Activated T-cell treated with anti-CD3 and anti-CD28 coated beads, Interleukin-2, amount 50 U/mL, for 72 hours (primary cell): Measurements from ENCODE around the gene SMIM17. TPM values are rescaled to one million over a fixed set of nuclear protein-coding genes. Genes with fewer than 3 reads are reported as not detected.

Experiments
- ATAC-seq, 2 donors: fragments of 150-1000 bp; cut with Tn5 transposase; replicated peaks in 1 of 2; 2 replicates each; pipeline ENCODE4 v1.10.0; 2021; ENCODE audit warnings: moderate library complexity in 2 of 2, mild to moderate bottlenecking in 1 of 2
- DNase-seq, 2 donors: peaks; one replicate each; pipeline ENCODE4 v3.0.0; 2021 to 2022; ENCODE audit warnings: mixed read lengths in 1 of 2
- H3K27ac Mint-ChIP-seq: one replicate; pipeline ENCODE4 v1.8.0; 2022; ENCODE audit warnings: mild to moderate bottlenecking, moderate library complexity, mixed read lengths
- H3K27me3 Mint-ChIP-seq: one replicate; pipeline ENCODE4 v1.8.0; 2022; ENCODE audit warnings: low read depth, mixed read lengths
- H3K36me3 Mint-ChIP-seq, 2 donors: one replicate each; pipeline ENCODE4 v1.8.0; 2022; ENCODE audit warnings: mixed read lengths in 2 of 2, mild to moderate bottlenecking in 1 of 2; ENCODE audit not compliant: insufficient read depth in 2 of 2
- H3K4me1 Mint-ChIP-seq: one replicate; pipeline ENCODE4 v1.8.0; 2022; ENCODE audit warnings: low read depth, mixed read lengths
- H3K4me3 Mint-ChIP-seq, 2 donors: one replicate each; pipeline ENCODE4 v1.8.0; 2022; ENCODE audit warnings: mild to moderate bottlenecking in 2 of 2, mixed read lengths in 2 of 2, moderate library complexity in 2 of 2
- H3K9me3 Mint-ChIP-seq, 2 donors: one replicate each; pipeline ENCODE4 v1.8.0; 2022; ENCODE audit warnings: mixed read lengths in 2 of 2
- total RNA-seq, 2 donors: library from RNA; stranded (reverse); gene quantifications; one replicate each; pipeline ENCODE4 v1.2.3, GENCODE V29; 2022

SMIM17 gene
- total RNA-seq = under 1 TPM; 0.35 to 0.36 TPM

DNA sequence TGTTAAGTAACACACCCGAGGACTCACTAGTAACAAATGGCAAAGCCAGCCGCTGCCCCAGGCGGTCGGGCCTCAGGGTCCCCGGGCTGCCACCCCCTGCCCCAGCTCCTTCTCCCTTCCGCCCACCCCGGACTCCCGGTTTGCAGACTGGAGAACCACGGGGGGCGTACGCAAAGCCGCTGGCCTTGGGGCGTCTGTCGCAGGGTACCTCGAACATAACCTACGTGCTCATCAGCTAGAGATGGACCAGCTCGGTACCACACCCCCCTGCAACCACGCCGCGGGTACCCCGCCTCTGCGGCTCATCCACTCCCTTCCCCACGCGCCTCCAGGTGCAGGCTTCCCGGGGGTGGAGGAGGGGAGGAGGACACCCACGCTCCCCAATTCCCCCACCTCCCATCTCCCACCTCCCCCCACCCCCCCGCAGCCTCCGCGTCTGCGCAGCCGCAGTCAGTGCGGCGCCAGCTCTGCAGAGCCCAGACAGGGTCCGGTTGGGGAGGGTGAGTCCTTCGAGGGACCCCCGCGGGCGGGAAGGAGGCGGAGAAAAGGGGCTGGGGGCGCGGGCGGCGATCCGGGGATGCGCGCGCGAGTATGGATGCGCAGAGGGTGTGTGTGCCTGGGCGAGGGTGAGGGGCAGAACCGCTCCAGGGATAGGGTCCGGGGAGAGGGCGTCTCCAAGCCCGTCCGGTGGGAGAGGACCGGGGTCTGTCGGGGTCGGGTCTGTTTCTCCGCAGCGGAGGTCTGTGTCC, at the start of gene SMIM17:
SMIM17 (plus strand) TSS at position 449 of the 749 bp plus-strand sequence. CDS start 2,509 bp downstream, outside the sequence.
- ATAC-seq = no peak
- H3K36me3 Mint-ChIP-seq = peaks cover 35 to 40% of the 10 kb centered on the region in 2 donors

DNA sequence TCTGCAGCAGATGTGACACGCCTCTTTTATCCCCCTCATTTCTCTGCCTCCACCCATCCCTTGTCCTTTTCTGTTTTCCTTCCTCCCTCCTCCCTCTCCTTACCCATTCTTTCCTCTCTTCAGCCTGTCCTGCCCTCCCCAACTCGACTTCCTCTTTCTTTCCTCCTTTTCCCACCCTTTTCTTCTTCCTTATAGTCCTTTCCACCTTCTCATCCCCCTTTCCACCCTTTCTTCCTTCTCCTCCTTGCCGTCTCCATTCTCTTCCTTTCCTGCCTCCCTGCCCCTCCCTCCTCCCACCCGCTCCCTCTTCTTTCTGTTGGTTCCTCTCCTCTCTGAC, 48.5 kb upstream of the SMIM17 start:
- Mint-ChIP-seq H3K4me1 (peaks cover 24% of the 10 kb centered on the region), H3K27me3 (no peaks in the 10 kb centered on the region), H3K4me3 (peak overlapping the region; percentile 80 to 87), H3K27ac (peak overlapping the region; percentile 95), H3K9me3 (peaks cover 18 to 23% of the 10 kb centered on the region in 2 donors), H3K36me3 (peaks cover 26 to 43% of the 10 kb centered on the region in 2 donors)
- no peak for ATAC-seq
- DNase-seq = no peak

More for the DNA sequence above, at the start of gene SMIM17:
- no peak within 1 kb of the TSS for H3K4me3 Mint-ChIP-seq
- no peak for DNase-seq
- no peak within 1 kb of the TSS for H3K27ac Mint-ChIP-seq
- peaks cover 9% of the 10 kb centered on the region for H3K27me3 Mint-ChIP-seq
- H3K4me1 Mint-ChIP-seq = peaks cover 5% of the 10 kb centered on the region
- H3K9me3 Mint-ChIP-seq = peaks cover 28 to 30% of the 10 kb centered on the region in 2 donors

DNA sequence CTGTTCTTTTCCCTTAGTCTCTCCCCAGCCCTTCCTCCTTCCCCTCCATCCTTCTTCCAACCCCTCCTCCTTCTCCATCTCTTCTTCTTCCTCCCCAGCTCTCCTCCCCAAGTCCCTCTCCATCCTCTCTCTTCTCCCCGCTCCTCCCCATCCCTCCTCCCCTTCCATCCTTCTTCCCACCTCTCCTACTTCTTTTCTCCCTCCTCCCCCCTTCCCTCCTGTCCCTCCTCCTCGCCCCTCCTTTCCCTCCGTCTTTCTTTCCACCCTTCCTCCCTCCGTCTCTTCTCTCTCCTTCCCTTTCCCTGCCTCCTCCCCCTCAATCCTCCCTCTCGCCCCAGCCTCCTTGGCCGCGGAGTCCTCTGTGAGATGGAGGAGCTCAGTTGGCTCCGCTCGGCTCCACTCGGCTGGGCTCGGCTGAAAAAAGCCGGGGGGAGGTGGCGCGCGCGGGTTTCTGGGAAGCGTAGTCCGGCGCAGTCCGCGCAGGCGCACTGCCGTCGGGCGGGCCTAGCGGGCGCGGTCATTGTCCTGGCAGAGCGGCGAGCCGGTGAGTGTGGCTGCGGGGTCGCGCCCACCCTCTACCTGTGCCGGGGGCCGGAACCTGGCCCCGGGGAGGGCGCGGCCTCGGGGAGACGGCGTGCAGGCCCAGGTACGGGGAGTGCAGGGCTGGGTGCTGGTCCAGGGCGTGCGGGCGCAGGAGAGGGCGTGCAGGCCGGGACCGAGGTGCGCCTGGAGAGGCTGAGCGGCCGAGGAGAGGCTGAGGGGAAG, 48.0 kb upstream of the SMIM17 start, which contains the start of gene ZNF71:
ZNF71 (plus strand) TSS at position 520 of the 765 bp plus-strand sequence. CDS start 6,257 bp downstream, outside the sequence.
- peak; percentile 95 to 96 for ATAC-seq
- H3K4me1 Mint-ChIP-seq = peaks cover 24% of the 10 kb centered on the region
- H3K27ac Mint-ChIP-seq = peak within 1 kb of the TSS; percentile 95
- no peaks in the 10 kb centered on the region for H3K27me3 Mint-ChIP-seq
- H3K9me3 Mint-ChIP-seq = peaks cover 18 to 23% of the 10 kb centered on the region in 2 donors
- peak within 1 kb of the TSS; percentile 80 to 87 for H3K4me3 Mint-ChIP-seq
- DNase-seq = peak; percentile 92
- H3K36me3 Mint-ChIP-seq = peaks cover 26 to 45% of the 10 kb centered on the region in 2 donors

GRCh38 chr19:56595548-56595899, 47.4 kb upstream of the SMIM17 start:
- peaks cover 28 to 45% of the 10 kb centered on the region in 2 donors for H3K36me3 Mint-ChIP-seq
- peaks cover 17 to 25% of the 10 kb centered on the region in 2 donors for H3K9me3 Mint-ChIP-seq
- peak overlapping the region; percentile 1 for H3K27ac Mint-ChIP-seq
- peak overlapping the region; percentile 80 to 87 for H3K4me3 Mint-ChIP-seq
- ATAC-seq (peak; percentile 46 to 58), DNase-seq (no peak)
- H3K27me3 Mint-ChIP-seq = no peaks in the 10 kb centered on the region
- H3K4me1 Mint-ChIP-seq = peaks cover 24% of the 10 kb centered on the region

DNA sequence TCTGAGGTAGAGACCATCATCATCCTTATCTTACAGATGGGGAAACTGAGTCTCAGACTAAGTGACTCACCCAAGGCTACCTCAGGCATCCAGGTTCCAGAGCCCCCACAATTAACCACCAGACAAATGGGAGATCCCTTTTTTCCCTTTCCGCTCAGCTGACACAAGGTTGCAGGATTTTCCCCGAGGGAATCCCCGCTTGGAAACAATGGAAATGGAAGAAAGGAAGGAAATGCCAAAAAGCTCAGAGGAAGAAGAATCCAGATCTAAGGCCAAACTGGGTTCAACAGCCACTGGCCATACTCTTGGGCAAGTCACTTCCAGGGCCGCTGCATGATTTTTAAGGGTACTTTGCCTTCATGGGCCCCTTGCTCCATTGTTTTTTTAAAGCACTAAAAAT, 46.3 kb upstream of the SMIM17 start:
- Mint-ChIP-seq H3K27ac (no peak overlapping the region), H3K36me3 (peaks cover 36 to 48% of the 10 kb centered on the region in 2 donors), H3K4me3 (no peak overlapping the region), H3K9me3 (peaks cover 16 to 27% of the 10 kb centered on the region in 2 donors), H3K27me3 (no peaks in the 10 kb centered on the region), H3K4me1 (peaks cover 24% of the 10 kb centered on the region)
- DNase-seq (no peak), ATAC-seq (no peak)

DNA sequence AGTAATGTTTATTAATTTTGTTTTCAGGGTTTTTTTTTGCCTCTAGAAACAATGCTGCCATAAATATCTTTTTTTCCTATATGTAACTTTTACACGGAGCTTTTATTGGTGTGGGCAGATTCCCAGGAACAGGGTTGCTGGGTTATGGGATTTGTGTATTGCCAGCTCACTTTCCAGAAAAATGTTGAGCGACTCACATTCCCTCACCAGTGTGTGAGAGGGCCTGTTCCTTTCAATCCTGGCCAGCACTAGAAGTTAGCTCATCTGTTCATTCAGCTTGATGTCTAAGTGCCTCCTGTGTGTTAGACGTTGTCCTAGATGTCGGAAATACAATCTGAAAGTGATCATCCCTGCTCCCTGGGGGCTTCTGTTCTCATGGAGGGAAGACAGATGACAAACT, 45.3 kb upstream of the SMIM17 start:
- ATAC-seq (no peak), DNase-seq (no peak)
- Mint-ChIP-seq H3K4me1 (peaks cover 24% of the 10 kb centered on the region), H3K27me3 (no peaks in the 10 kb centered on the region), H3K9me3 (peaks cover 15 to 21% of the 10 kb centered on the region in 2 donors), H3K27ac (no peak overlapping the region), H3K4me3 (no peak overlapping the region), H3K36me3 (peaks cover 34 to 55% of the 10 kb centered on the region in 2 donors)

GRCh38 chr19:56601375-56601774, 41.6 kb upstream of the SMIM17 start:
- no peak for ATAC-seq
- no peak for DNase-seq
- peaks cover 7% of the 10 kb centered on the region for H3K4me1 Mint-ChIP-seq
- H3K9me3 Mint-ChIP-seq = peaks cover 20 to 24% of the 10 kb centered on the region in 2 donors
- no peaks in the 10 kb centered on the region for H3K27me3 Mint-ChIP-seq
- no peak overlapping the region for H3K27ac Mint-ChIP-seq
- no peak overlapping the region for H3K4me3 Mint-ChIP-seq
- peaks cover 35 to 60% of the 10 kb centered on the region in 2 donors for H3K36me3 Mint-ChIP-seq

DNA sequence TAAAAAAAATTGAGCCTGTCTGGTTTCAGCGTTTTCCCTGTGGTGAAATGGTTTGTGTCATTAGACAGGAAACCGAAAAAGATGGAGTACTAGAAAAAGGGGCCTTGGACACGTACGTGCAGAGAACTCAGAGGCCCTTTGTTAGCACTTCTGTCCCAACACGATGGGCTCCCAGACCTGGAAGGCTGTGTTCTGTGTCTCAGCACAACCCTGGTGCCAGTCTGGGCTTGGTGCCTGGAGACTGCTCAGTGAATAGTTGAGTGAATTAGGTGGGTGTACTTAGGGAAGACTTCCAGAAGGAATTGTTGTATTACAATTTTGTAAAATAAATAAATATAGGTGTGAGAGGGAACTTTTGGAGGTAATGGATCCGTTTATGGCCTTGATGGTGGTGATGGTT, 39.1 kb upstream of the SMIM17 start:
- ATAC-seq (no peak), DNase-seq (no peak)
- no peaks in the 10 kb centered on the region for H3K4me1 Mint-ChIP-seq
- H3K27me3 Mint-ChIP-seq = no peaks in the 10 kb centered on the region
- H3K9me3 Mint-ChIP-seq = peaks cover 13 to 32% of the 10 kb centered on the region in 2 donors
- H3K4me3 Mint-ChIP-seq = no peak overlapping the region
- H3K27ac Mint-ChIP-seq = no peak overlapping the region
- H3K36me3 Mint-ChIP-seq = peaks cover 45 to 59% of the 10 kb centered on the region in 2 donors

DNA sequence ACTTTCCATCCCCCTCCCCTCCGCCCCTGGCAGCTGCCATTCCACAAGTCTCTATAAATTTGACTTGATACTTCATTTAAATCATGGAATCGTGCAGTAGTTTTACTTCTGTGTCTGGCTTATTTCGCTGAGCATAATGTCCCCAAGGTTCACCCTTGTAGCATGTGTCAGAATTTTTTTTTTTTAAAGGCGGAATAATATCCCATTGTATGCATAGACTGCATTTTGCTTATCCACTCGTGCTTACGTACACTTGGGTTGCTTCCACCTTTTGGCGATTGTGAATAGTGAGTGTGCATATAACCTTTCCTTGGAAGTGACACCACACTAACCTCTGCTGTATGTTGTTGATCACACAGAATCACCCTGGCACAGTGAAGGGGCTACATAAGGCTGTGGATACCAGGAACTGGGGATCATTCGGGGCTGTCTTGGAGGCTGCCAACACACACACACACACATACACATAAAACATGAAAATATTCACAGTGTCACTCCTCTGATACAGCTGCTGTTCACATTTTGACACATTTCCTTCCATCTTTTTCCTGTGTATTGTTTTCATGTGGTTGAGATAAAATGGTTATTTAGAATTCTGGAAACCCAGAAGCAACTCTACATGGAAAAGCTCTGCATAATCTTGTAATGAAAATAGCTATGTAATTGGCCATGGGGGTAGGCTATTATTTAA, 34.5 kb upstream of the SMIM17 start:
- H3K9me3 Mint-ChIP-seq = peaks cover 12 to 38% of the 10 kb centered on the region in 2 donors

GRCh38 chr19:56611288-56611687, 31.7 kb upstream of the SMIM17 start:
- no peaks in the 10 kb centered on the region for H3K27me3 Mint-ChIP-seq
- H3K4me3 Mint-ChIP-seq = no peak overlapping the region
- H3K9me3 Mint-ChIP-seq = peaks cover 14 to 52% of the 10 kb centered on the region in 2 donors
- no peak overlapping the region for H3K27ac Mint-ChIP-seq
- ATAC-seq (no peak), DNase-seq (no peak)
- H3K4me1 Mint-ChIP-seq = no peaks in the 10 kb centered on the region
- H3K36me3 Mint-ChIP-seq = peaks cover 60 to 70% of the 10 kb centered on the region in 2 donors

More for the DNA sequence above, 34.5 kb upstream of the SMIM17 start:
- no peak overlapping the region for H3K27ac Mint-ChIP-seq
- DNase-seq = no peak
- H3K27me3 Mint-ChIP-seq = no peaks in the 10 kb centered on the region
- H3K4me3 Mint-ChIP-seq = no peak overlapping the region
- peaks cover 49 to 56% of the 10 kb centered on the region in 2 donors for H3K36me3 Mint-ChIP-seq
- no peak for ATAC-seq
- H3K4me1 Mint-ChIP-seq = no peaks in the 10 kb centered on the region

- Mint-ChIP-seq H3K27ac (no peak overlapping the region), H3K27me3 (no peaks in the 10 kb centered on the region), H3K4me1 (no peaks in the 10 kb centered on the region), H3K4me3 (no peak overlapping the region), H3K36me3 (peaks cover 61 to 74% of the 10 kb centered on the region in 2 donors), H3K9me3 (peaks cover 17 to 55% of the 10 kb centered on the region in 2 donors)
- no peak for ATAC-seq
- DNase-seq = no peak
Observed at GRCh38 chr19:56612737-56613136, 30.2 kb upstream of the SMIM17 start.

- Mint-ChIP-seq H3K36me3 (peaks cover 64 to 75% of the 10 kb centered on the region in 2 donors), H3K4me1 (no peaks in the 10 kb centered on the region), H3K9me3 (peaks cover 17 to 56% of the 10 kb centered on the region in 2 donors), H3K27ac (no peak overlapping the region), H3K27me3 (no peaks in the 10 kb centered on the region), H3K4me3 (no peak overlapping the region)
- no peak for DNase-seq
- ATAC-seq = no peak
Observed at GRCh38 chr19:56613639-56614038, 29.3 kb upstream of the SMIM17 start.

DNA sequence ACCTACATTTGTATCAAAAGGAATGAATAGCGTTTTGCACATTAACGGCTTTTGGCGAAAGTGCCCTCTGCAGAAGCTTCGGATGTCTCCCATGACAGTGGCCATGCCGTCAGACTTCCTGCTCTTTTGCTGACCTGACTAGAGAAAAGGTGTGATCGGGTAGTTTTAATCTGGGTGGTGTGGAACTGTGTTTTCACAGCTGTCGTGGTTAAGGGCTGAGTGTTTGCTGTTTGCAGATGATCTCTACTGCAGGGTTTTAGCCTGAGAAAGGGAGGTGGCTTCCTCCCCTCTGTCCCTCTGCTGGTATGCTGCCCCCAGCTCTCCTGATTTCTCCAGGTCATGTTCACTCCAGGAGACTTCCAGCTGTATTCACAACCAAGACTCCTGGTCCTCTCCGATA, 25.4 kb upstream of the SMIM17 start:
- Mint-ChIP-seq H3K27ac (no peak overlapping the region), H3K4me1 (no peaks in the 10 kb centered on the region), H3K4me3 (no peak overlapping the region), H3K27me3 (no peaks in the 10 kb centered on the region), H3K36me3 (peaks cover 62 to 71% of the 10 kb centered on the region in 2 donors), H3K9me3 (peaks cover 17 to 57% of the 10 kb centered on the region in 2 donors)
- ATAC-seq (no peak), DNase-seq (no peak)
